Left colon (tissue), 2 donors: ENCODE results near the gene EPSTI1. TPM values are rescaled to one million over a fixed set of nuclear protein-coding genes. Genes with fewer than 3 reads are reported as not detected.
"Not testable (repeated sequence)": the region's sequence is repeated elsewhere in the genome, so short reads cannot be mapped to it uniquely, and the experiment has no call there.

Source experiments
- ATAC-seq: fragments of 200-7000 bp; cut with Tn5 transposase; one replicate; pipeline ENCODE4 v1.9.1; 2020; ENCODE audit warnings: mild to moderate bottlenecking, moderate library complexity
- DNase-seq, 2 donors: peaks; one replicate each; pipeline ENCODE4 v3.0.0-alpha.2; 2020
- intact Hi-C, 2 donors: fragments of 100-400 bp; cut with DNase I in 1 of 2; cut with micrococcal nuclease in 1 of 2; formaldehyde crosslinking; loops; one replicate each; pipeline versions ENCODE4 v1.11.2 to v1.14.0; 2022; cut with DNase I, micrococcal nuclease
- total RNA-seq, 2 donors: library from RNA; stranded (reverse); fragmentation: NEBNext Ultra II Directional; extraction: Animal tissue kit (Norgen Biotek cat#: 25700); gene quantifications; one replicate each; pipeline ENCODE4 v1.2.1, GENCODE V29; 2021
- donor health status: DM: no; HTN: no; CAD: no.
- donor health status: DM: yes; HTN: yes; CAD: no.

EPSTI1 gene
- total RNA-seq, 2 donors from 2014 or later, result 9.4 to 24.2 TPM

DNA sequence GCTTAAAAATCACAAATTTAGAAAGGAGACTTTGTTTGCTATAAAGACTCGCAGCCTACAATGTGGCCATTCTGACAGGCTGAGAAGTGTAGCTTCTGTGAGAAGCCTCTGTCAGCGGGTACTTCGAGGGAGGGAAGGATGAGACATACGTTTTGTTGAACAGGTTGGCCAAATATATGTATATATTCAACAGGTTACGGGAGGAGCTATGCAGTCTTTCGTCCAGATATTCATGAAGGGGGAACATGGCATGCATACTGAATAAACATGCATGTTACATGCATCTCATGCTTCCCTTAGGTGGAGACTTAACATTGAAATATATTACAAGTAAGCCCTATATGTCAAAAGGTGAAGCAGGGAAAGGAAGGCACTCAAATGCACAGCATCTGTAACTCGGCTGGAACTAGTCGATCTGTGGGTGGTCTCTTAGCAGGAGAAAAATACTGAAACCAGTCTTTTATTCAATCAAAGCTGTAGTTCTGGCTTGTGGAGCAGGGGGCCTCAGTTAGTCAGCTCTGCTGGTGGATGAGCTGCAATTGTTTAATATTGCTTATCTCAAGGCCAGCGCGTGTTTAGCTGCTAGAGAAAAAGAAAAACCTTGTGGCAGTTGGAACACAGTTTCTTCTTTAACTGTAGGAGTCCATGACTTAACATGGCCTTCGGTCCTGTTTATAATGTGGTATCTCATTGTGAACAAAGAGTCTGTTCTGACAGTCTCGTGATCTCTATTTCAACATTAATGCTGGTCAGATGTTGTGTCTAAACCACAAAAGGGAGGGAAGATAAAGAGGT is 116.4 kb downstream of the EPSTI1 start:
- intact Hi-C loops, result no loop called here
- no peak for DNase-seq
- no peak for ATAC-seq

DNA sequence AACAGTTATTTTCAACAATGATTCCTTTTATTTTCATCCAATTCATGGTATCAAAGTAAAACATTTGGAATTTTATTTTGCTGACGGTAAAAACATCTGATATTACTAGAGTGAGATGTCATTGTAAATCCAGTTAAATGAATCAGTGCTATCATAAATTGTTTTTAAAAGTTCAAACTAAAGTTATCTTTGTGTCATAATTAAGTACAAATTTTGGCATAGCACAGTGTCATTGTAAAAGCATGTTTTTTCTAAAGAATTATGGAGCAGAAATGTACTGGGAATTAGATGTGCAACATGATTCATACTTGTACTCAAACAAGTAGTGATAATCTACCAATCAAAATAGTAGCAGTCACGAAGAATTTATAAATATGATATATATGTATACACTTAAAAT is 117.8 kb downstream of the EPSTI1 start:
- ATAC-seq (no peak), DNase-seq (no peak)
- intact Hi-C loops, result no loop called here

DNA sequence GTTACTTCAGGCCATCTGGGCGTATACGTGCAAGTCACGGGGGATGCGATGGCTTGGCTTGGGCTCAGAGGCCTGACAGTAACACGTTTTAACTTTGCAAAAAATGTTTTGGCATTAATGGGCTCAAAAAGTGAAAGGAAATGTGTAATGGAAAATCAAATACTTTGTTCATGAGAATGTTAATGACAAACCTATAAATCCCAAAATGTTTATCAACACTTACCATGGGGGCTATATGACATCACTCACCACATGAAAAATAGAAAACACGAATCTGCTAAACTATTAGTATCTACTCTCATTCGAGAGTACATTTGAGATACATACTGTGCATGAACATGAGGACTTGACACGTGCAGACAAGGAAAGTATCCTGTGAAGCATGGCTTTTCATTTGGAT is 119.0 kb downstream of the EPSTI1 start:
- no peak for ATAC-seq
- no peak for DNase-seq
- intact Hi-C loops, result no loop called here

DNA sequence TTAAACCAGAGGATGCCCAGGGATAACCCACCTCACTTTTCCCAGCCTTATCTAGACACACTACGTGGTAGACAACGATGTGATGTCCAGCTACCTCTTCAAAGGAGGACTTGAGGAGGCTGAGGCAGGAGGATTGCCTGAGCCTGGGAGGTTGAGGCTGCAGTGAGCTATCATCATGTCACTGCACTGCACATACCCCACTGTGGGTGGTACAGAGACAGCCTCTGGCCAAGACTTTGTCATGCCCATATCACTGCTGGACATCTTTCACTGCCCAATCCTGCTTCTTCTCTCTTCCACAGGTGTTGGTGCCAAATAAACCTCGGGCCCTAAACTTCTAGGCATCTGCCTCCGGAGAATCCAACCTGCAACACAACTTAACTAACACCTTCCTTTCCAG is 124.8 kb downstream of the EPSTI1 start:
- intact Hi-C loops, result no loop called here
- no peak for DNase-seq

DNA sequence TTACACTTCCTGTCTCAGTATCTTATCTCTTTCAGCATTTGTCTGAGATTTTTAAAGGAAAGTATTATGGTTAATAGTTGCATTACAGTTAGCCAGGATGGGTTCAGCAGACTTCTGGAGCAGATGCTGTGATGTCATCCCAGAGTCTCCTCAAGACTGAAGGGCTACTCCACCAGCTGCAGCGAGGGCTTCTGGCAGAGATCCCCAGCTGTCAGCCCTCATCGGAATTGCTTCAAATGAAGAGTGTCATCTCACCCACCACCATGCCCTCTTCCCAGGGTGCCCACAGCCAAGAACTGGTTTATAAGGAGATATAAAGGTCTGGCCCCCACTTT is 126.3 kb downstream of the EPSTI1 start:
- DNase-seq (no peak), ATAC-seq (no peak)
- intact Hi-C loops, result no loop called here

More for the DNA sequence above, 124.8 kb downstream of the EPSTI1 start:
- ATAC-seq, result no peak

DNA sequence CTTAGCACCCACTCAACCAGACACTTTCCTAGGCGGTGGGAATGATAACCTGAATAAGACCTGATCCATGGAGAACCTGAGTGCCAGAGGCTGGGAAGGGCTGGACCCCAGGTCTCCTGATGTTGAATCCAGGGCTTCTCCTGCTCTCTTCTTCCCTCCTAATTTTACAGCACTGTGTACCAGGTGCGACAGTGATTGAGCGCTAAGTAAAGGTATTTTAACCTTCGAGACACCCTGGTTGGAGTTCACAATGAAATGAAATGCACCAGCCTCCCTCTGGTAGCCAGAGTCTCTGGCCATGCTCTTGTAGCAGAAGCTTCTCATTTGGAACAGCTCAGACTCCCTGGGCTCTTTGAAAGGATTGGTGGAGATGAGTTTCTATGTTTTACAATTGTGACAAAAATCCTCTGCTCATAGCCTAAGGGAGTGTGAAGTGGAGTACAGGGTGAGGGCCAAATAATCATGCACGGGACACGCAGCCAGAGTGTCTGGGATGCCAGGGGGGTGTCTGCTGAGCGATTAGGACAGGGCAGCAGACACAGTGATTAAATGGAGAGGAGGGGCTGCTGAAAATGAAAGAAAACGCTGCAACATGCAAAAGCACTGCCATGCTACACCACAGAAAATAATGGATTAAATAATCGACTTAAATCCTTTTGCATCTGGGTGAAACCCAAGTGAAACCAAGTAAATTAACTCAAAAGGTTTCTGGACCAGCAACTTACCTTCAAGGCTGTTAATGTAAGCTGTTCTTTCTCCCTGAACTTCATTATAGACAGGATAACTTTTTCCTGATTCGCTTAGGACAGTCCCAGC is 126.9 kb downstream of the EPSTI1 start:
- ATAC-seq, result no peak
- intact Hi-C loops, result no loop called here

DNA sequence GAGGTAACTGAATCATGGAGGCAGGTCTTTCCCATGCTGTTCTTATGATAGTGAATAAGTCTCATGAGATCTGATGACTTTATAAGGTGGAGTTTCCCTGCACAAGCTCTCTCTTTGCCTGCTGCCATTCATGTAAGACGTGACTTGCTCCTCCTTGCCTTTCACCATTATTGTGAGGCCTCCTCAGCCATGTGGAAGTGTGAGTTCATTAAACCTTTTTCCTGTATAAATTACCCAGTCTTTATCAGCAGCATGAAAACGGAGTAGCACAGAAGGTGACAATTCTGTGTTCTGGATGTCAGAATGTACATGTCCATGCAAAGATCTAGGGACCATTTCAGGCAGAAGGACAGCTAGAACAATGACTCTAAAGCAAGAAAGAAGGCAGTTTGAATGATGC is 129.7 kb downstream of the EPSTI1 start:
- ATAC-seq, intact Hi-C loops: not testable (repeated sequence)

More for the DNA sequence above, 126.9 kb downstream of the EPSTI1 start:
- DNase-seq, result no peak

DNA sequence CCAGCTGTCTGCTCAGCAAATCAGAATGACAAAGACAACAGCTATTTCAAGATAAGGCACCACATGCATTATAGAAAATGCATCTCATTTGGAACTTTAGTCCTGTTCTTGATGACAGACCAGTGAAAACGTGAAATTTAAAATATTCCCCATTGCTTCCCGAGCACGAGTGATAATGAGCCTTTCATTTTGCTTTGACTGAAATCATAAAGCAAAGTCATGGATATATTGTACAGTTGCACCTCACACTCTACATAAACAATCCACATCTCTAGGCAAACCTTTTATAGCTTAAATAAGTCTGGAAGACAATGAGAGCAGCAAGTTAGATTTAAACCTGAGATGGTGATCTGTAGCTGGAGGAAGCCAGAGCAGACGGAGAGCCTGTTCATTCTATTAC is 131.6 kb downstream of the EPSTI1 start:
- DNase-seq (no peak), ATAC-seq (no peak)
- intact Hi-C loops, result no loop called here

More for the DNA sequence above, 129.7 kb downstream of the EPSTI1 start:
- not testable (repeated sequence) for DNase-seq

DNA sequence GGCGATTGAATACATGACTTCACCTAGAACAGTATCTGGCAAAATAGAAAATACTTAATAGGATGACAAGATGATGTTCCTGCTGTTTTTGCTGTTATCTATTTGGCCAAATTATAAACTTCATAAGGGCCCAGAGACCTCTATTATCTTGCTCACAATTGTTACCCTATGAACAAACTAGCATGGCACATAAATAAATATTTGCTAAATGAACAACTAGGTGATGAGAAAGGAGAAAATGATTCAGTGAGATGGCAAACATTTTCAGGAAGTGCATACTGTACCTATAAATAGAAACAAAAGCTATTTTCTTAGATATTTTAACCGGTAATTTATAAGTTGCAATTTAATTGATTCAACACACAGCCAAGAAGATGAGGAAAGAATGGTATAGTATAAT is 132.3 kb downstream of the EPSTI1 start:
- intact Hi-C loops, result no loop called here
- DNase-seq (no peak), ATAC-seq (no peak)

DNA sequence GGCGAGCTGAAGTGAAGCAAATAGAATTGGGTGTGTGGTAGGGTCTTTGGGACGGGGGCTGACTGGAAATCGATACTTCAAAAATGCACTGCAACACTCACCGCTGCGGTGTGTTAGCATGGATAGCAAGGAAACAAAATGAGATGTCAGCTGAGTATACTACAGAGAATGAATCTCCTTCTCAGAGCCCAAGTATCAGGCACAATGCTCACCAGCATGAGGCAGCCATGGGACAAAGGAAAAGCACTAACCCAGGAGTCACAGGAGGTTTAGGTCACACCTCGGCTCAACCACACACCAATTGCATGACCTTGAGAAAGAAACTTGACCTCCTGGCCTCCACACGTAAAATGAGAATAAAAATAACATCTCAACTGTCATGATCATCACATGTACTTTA is 136.6 kb downstream of the EPSTI1 start:
- intact Hi-C loops, result no loop called here
- no peak for ATAC-seq
- no peak for DNase-seq

DNA sequence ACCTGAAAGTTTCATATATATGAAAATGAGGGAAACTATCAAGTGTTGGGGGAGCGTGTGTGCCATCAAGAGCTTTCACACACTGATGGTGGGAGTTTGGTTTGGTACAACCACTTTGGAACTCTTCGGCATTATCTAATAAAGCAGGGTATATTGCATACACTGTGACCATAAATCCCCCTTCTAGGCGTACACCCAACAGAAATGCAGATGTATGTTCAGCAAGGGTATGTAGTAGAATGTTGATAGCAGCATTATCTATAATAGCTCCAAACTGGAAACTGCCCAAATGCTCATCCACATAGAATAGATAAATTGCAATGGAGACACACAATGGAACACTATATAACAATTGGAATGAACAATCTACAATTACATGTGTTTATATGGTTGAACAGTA is 139.9 kb downstream of the EPSTI1 start:
- ATAC-seq (no peak), DNase-seq (no peak)
- intact Hi-C loops, result no loop called here

DNA sequence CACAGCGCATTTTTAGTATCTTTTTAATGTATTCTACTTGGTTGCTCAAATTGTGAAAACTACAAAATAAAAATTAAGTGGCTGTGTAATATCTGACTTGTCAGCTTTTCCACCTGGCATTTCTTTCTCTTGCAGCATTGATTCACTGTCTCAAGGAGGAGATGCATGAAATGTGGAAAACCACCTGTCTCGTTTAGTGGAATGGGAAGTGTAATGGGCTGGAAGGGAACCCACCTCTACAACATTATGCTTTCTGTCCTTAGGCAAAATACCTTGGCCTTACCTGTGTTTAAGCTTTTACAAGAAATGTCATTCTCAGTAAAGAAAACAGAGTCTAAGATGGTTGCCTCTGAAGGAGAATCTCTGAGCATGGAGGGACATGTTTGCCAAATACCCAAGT is 142.8 kb downstream of the EPSTI1 start:
- intact Hi-C loops, result no loop called here
- ATAC-seq, result no peak
- DNase-seq, result no peak

DNA sequence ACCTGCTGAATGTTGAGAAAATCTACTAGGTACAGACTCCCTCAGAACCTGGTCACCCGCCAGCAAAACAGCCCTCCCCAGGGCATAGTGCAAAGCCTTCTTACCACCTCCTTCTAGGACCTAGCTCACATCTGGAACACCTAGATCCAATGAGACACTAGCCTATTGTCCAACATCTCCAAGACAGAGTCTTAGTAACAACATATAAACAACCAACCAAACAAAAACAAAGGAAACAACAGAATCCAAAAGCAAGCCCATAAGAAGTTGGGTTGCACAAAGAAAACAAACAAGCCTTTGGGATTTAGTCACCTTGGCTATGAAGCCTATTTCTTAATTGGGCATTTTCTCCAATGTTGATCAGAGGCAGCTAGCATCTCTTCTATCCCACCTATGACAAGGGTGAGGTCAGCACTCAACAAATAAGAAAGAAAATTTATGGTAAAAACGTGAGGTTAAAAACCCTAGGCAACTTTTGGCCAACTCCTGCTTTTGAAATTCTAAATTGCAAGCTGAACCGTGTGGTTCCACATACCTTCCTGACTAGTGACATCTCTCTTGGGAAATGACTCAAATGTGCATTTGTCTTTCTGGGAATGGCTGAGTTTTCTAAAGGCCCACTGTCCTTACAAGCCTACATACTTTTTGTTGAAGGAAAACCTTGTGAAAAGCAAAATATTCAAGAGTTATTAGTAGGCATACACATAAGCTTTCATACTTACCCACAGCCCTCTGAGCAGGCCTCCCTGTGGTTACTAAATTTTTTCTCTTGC is 144.0 kb downstream of the EPSTI1 start:
- intact Hi-C loops, result no loop called here
- no peak for DNase-seq
- ATAC-seq, result no peak

DNA sequence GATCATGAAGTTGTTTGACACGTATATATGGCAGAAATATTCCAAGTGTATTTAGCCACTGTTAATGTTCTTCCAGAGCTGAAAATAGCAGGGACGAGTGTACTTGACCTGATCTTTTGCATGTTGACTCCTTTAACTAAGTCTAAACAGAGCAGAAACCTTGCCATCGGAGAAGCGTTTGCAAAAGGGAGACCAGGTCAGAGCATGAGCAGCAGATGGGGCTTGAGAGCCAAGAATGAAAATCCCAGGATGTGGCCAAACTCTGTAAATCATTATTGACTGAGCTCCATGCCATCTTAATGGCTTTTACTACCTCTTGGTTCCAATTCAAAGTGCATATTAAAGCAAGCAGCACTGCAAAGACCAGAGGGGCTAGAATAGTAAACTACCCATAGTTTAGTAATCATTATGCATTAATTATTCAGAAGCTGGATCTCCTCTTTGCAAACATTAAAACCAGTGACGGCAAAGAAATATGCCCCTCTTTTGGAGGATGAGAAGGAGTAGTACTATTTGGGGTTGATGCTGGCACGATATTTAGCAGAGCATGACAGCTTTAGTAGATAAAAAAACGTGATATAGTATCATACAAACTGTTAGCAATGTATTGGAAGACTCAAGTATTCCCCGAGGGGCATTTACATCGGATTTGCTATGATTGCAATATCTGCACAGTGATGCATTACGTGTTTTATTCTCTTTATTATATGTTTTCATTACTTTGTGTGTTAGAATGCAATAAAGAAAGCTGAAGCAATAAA is 154.9 kb downstream of the EPSTI1 start:
- ATAC-seq (peak; percentile 69), DNase-seq (no peak)
- intact Hi-C loops, result no loop called here

Other genes with a start within 250 kb of the EPSTI1 start
- gene FAM216B, start 210.7 kb downstream of the EPSTI1 start, total RNA-seq, result not detected
- 10 to 100 TPM; 22.8 to 29.2 TPM for gene DNAJC15, start 31.3 kb upstream of the EPSTI1 start, total RNA-seq